ENCODE results near the gene MLNR. TPM values are rescaled to one million over a fixed set of nuclear protein-coding genes. Genes with fewer than 3 reads are reported as not detected.

Gene MLNR
- total and polyA plus RNA-seq, 2 experiments from 2014 or later = not detected

- Histone ChIP-seq H3K27me3 (peaks cover 37% of the 10 kb centered on the region), H3K4me3 (no peak overlapping the region), H3K4me1 (ENCODE audit: insufficient read depth) (no peaks in the 10 kb centered on the region), H2AFZ (no peak overlapping the region), H3K36me3 (replicated peaks; ENCODE audit: insufficient read depth, low read depth) (no peaks in the 10 kb centered on the region), H4K20me1 (ENCODE audit: insufficient read depth, poor library complexity, severe bottlenecking) (no peaks in the 10 kb centered on the region), H3K79me2 (no peaks in the 10 kb centered on the region), H3K9me3 (ENCODE audit: low read depth) (no peaks in the 10 kb centered on the region), H3K4me2 (no peak overlapping the region), H3K27ac (no peak overlapping the region), H3K9me2 (replicated peaks; ENCODE audit: insufficient read depth) (no peaks in the 10 kb centered on the region)
- DNase-seq (ENCODE audit: low spot score) = no peak
- WGBS (ENCODE audit: low lambda C conversion rate, missing lambda C conversion rate) = 92% methylated on average over 5 of the region's 5 CpGs
- TF ChIP-seq EZH2phosphoT487 (IDR thresholded peaks at IDR 0.05; ENCODE audit: low read depth, severe bottlenecking, unreplicated experiment) (no peak), EZH2 (IDR thresholded peaks at IDR 0.05; ENCODE audit: borderline replicate concordance) (no peak)
- TF ChIP-seq, protein P1, sequence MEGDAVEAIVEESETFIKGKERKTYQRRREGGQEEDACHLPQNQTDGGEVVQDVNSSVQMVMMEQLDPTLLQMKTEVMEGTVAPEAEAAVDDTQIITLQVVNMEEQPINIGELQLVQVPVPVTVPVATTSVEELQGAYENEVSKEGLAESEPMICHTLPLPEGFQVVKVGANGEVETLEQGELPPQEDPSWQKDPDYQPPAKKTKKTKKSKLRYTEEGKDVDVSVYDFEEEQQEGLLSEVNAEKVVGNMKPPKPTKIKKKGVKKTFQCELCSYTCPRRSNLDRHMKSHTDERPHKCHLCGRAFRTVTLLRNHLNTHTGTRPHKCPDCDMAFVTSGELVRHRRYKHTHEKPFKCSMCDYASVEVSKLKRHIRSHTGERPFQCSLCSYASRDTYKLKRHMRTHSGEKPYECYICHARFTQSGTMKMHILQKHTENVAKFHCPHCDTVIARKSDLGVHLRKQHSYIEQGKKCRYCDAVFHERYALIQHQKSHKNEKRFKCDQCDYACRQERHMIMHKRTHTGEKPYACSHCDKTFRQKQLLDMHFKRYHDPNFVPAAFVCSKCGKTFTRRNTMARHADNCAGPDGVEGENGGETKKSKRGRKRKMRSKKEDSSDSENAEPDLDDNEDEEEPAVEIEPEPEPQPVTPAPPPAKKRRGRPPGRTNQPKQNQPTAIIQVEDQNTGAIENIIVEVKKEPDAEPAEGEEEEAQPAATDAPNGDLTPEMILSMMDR (IDR thresholded peaks at IDR 0.05; ENCODE audit: poor library complexity) = no peak
These were observed 6.5 kb downstream of the MLNR start for GRCh38 chr13:49226613-49227012.

DNA sequence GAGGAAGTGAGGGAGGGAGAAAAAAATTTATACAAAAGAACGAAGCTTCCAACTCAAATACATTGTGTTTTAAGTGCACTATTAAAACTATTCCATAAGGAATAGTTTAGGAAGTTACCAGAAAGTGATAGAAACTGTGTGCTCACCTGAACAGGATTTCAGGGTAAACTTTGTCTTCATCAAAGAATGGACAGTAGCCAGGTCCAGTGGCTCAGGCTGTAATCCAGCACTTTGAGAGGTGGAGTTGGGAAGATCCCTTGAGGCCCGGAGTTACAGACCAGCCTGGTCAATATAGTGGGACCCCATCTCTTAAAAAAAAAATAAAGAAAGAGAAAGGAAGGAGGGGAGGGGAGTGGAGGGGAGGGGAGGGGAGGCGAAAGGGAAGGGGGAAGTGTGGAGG is 14.6 kb downstream of the MLNR start:
- Histone ChIP-seq H3K27me3 (no peaks in the 10 kb centered on the region), H2AFZ (no peak overlapping the region), H3K4me3 (no peak overlapping the region), H3K36me3 (replicated peaks; ENCODE audit: insufficient read depth, low read depth) (no peaks in the 10 kb centered on the region), H3K27ac (no peak overlapping the region), H4K20me1 (ENCODE audit: insufficient read depth, poor library complexity, severe bottlenecking) (no peaks in the 10 kb centered on the region), H3K79me2 (no peaks in the 10 kb centered on the region), H3K4me2 (no peak overlapping the region), H3K9me3 (ENCODE audit: low read depth) (no peaks in the 10 kb centered on the region), H3K9me2 (replicated peaks; ENCODE audit: insufficient read depth) (no peaks in the 10 kb centered on the region), H3K4me1 (ENCODE audit: insufficient read depth) (no peaks in the 10 kb centered on the region)
- TF ChIP-seq, protein P1 (IDR thresholded peaks at IDR 0.05; ENCODE audit: poor library complexity) = no peak
- TF ChIP-seq EZH2phosphoT487 (IDR thresholded peaks at IDR 0.05; ENCODE audit: low read depth, severe bottlenecking, unreplicated experiment) (no peak), EZH2 (IDR thresholded peaks at IDR 0.05; ENCODE audit: borderline replicate concordance) (no peak)
- DNase-seq (ENCODE audit: low spot score) = no peak
- 82% methylated on average over 2 of the region's 3 CpGs for WGBS (ENCODE audit: low lambda C conversion rate, missing lambda C conversion rate)

GRCh38 chr13:49235856-49236431 is 15.8 kb downstream of the MLNR start:
- Histone ChIP-seq H3K27ac (no peak overlapping the region), H4K20me1 (ENCODE audit: insufficient read depth, poor library complexity, severe bottlenecking) (no peaks in the 10 kb centered on the region), H3K4me3 (no peak overlapping the region), H3K4me2 (no peak overlapping the region), H2AFZ (no peak overlapping the region), H3K4me1 (ENCODE audit: insufficient read depth) (no peaks in the 10 kb centered on the region), H3K79me2 (no peaks in the 10 kb centered on the region), H3K36me3 (replicated peaks; ENCODE audit: insufficient read depth, low read depth) (no peaks in the 10 kb centered on the region), H3K9me3 (ENCODE audit: low read depth) (no peaks in the 10 kb centered on the region), H3K9me2 (replicated peaks; ENCODE audit: insufficient read depth) (no peaks in the 10 kb centered on the region), H3K27me3 (no peaks in the 10 kb centered on the region)
- no peak for DNase-seq (ENCODE audit: low spot score)
- TF ChIP-seq EZH2 (IDR thresholded peaks at IDR 0.05; ENCODE audit: borderline replicate concordance) (no peak), EZH2phosphoT487 (IDR thresholded peaks at IDR 0.05; ENCODE audit: low read depth, severe bottlenecking, unreplicated experiment) (no peak)
- TF ChIP-seq, protein P1 (IDR thresholded peaks at IDR 0.05; ENCODE audit: poor library complexity) = no peak
- WGBS (ENCODE audit: low lambda C conversion rate, missing lambda C conversion rate) = 88% methylated on average over 6 of the region's 6 CpGs
